HepG2 (cell line): Measurements from ENCODE around the gene GFER. TPM values are rescaled to one million over a fixed set of nuclear protein-coding genes. Genes with fewer than 3 reads are reported as not detected.

Experiments
- ESRRA ChIP-seq: sonication (generic); formaldehyde crosslinking; IDR thresholded peaks from 2 replicates; pipeline ENCODE4 v1.5.1; 2020; ENCODE audit warnings: mild to moderate bottlenecking, low read depth, missing genetic modification reagents
- GABPB1 ChIP-seq: IDR thresholded peaks from 2 replicates; pipeline ENCODE4 v1.6.1; 2016; ENCODE audit warnings: mild to moderate bottlenecking, missing genetic modification reagents, moderate library complexity, missing compliant biosample characterization
- HOXA9 ChIP-seq: sonication (generic); formaldehyde crosslinking; IDR thresholded peaks from 2 replicates; pipeline ENCODE4 v1.8.1; 2022; ENCODE audit warnings: missing genetic modification reagents, mild to moderate bottlenecking, moderate library complexity, borderline replicate concordance
- RXRB ChIP-seq: IDR thresholded peaks from 2 replicates; pipeline ENCODE4 v1.6.1; 2016; ENCODE audit warnings: borderline replicate concordance, missing genetic modification reagents, missing compliant biosample characterization
- SP140L ChIP-seq: sonication (generic); formaldehyde crosslinking; IDR thresholded peaks from 2 replicates; pipeline ENCODE4 v1.4.0; 2020; ENCODE audit warnings: missing genetic modification reagents, borderline replicate concordance
- TSC22D2 ChIP-seq: sonication (generic); formaldehyde crosslinking; IDR thresholded peaks from 2 replicates; pipeline ENCODE4 v1.5.1; 2020; ENCODE audit warnings: missing genetic modification reagents, mild to moderate bottlenecking, borderline replicate concordance
- YY1 ChIP-seq: IDR thresholded peaks from 2 replicates; pipeline ENCODE4 v1.6.1; 2011; ENCODE audit warnings: low read length, low read depth, moderate library complexity, mild to moderate bottlenecking; ENCODE audit not compliant: insufficient read depth, insufficient replicate concordance
- ZBTB40 ChIP-seq, 2 experiments: fragments of 450-650 bp in 1 of 2; sonication (generic) in 1 of 2; formaldehyde crosslinking in 1 of 2; IDR thresholded peaks; 2 replicates each; pipeline versions ENCODE4 v1.6.1 to v1.8.0; 2016 to 2022; ENCODE audit warnings: antibody characterized with exemption in 1 of 2, mild to moderate bottlenecking in 1 of 2, missing genetic modification reagents in 1 of 2
- ZNF142 ChIP-seq: sonication (generic); formaldehyde crosslinking; IDR thresholded peaks from 2 replicates; pipeline ENCODE4 v1.4.0; 2020; ENCODE audit warnings: missing genetic modification reagents
- ZNF563 ChIP-seq: sonication (generic); formaldehyde crosslinking; IDR thresholded peaks from 2 replicates; pipeline ENCODE4 v1.8.0; 2022; ENCODE audit warnings: mild to moderate bottlenecking, moderate library complexity, missing genetic modification reagents
- ZNF792 ChIP-seq: IDR thresholded peaks from 2 replicates; pipeline ENCODE4 v1.6.1; 2016
- ZSCAN21 ChIP-seq: sonication (generic); formaldehyde crosslinking; IDR thresholded peaks from 2 replicates; pipeline ENCODE4 v1.8.0; 2022; ENCODE audit warnings: mild to moderate bottlenecking, missing genetic modification reagents, moderate library complexity, borderline replicate concordance
- ZSCAN31 ChIP-seq: sonication (generic); formaldehyde crosslinking; IDR thresholded peaks from 2 replicates; pipeline ENCODE4 v1.5.0; 2020; ENCODE audit warnings: low read depth, mild to moderate bottlenecking, missing genetic modification reagents
- polyA plus RNA-seq, 8 experiments: library from polyadenylated mRNA; depleted of rRNA in 3 of 8; stranded (reverse) in 7 of 8; unstranded in 1 of 8; fragments of >200 nt; fragmentation: Illumina TruSeq in 4 of 8; extraction: Trizol in 4 of 8; gene quantifications; 2 replicates each; pipeline versions ENCODE4 v1.2.1 to v1.2.3, GENCODE V29; 2011 to 2016; ENCODE audit warnings: low read depth in 4 of 8, missing spikeins in 1 of 8, mixed read lengths in 1 of 8; ENCODE audit not compliant: insufficient read depth in 1 of 8
- total RNA-seq, 5 experiments: library from RNA; depleted of rRNA; stranded (reverse); fragments of >200 nt; fragmentation: Illumina TruSeq; extraction: Trizol; gene quantifications; 2 replicates each; pipeline ENCODE4 v1.2.3, GENCODE V29; 2016; ENCODE audit warnings: low read depth in 1 of 5

GFER gene
- total and polyA plus RNA-seq, 2 of the 13 experiments (the other 11 are each of a cell fraction or from before 2014, with no cell fraction given), result 28.6 to 71.7 TPM

GRCh38 chr16:1959269-1960039 is 24.5 kb upstream of the GFER start, which contains the start of gene NDUFB10 (continued):
- TF ChIP-seq GABPB1 (CRISPR knock-in tag) (peak; percentile 89), HOXA9 (CRISPR knock-in tag) (peak; percentile 49; the same call in 1 of the 2 replicates), ZBTB40 (IDR thresholded peaks at IDR 0.05) (no peak), ZBTB40 (CRISPR knock-in tag; IDR thresholded peaks at IDR 0.05) (peak; percentile 76), ESRRA (CRISPR knock-in tag) (peak; percentile 48; the same call in 1 of the 2 replicates), TSC22D2 (CRISPR knock-in tag) (peak; percentile 76; the same call in 1 of the 2 replicates), ZSCAN31 (CRISPR knock-in tag) (peak; percentile 92), RXRB (CRISPR knock-in tag) (peak; percentile 39; the same call in 1 of the 2 replicates), ZNF142 (peak; percentile 73; the same call in 1 of the 2 replicates), SP140L (CRISPR knock-in tag) (no peak), YY1 (peak; percentile 88), ZSCAN21 (CRISPR knock-in tag) (peak; percentile 79), ZNF792 (CRISPR knock-in tag) (peak; percentile 28; the same call in 1 of the 2 replicates), ZNF563 (peak; percentile 81; the same call in 1 of the 2 replicates)
